ENCODE measurements around the gene SDF2.

SDF2 gene

DNA sequence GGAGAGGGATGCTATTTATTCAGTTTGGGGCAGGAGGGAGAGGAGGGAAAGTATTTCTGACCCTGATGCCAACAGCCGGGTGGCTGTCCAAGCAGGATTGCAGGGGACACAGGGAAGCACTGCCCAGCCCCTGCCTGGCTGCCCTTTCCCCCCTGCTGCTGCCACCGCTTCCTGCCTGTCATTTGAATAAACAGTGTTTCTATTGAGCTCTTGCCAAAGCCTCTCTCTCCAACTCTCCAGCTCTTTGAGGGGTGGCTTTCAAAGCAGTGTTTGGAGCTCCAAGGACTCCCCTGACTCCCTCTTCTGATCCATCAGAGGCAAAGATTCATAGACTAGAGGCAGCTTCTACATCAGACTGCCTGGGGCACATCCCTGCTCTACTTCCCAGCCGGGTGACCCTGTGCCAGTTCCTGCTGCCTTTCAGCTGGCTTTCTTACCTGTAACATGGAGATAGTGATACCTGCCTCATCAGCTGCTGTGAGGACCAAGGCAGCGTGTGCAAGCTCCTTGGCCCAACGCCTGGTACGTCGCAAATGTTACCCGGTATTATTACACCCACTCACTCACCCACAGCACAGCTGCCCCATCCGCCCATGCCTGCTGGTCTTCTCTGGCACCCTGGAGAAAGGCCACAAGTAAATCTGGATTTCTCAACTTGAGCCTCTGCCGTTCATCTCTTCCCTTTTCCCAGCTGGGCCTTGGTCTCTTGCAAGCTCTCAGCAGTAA, 40.5 kb upstream of the SDF2 start:
- H3K18ac ChIP-seq (ENCODE audit: low read length): no peak overlapping the region
- H3K4me2 ChIP-seq (ENCODE audit: low read length): no peak overlapping the region
- no peak overlapping the region for H3K56ac ChIP-seq (ENCODE audit: low read length)
- H3K9ac ChIP-seq (ENCODE audit: low read length): no peak overlapping the region
- H3K79me1 ChIP-seq (ENCODE audit: low read length): no peaks in the 10 kb centered on the region
- no peak overlapping the region for H3K23ac ChIP-seq (ENCODE audit: low read length)
- H3K36me3 ChIP-seq (ENCODE audit: control insufficient read depth, insufficient read depth, low read length): peaks cover 32% of the 10 kb centered on the region
- no peak overlapping the region for H2AK5ac ChIP-seq (ENCODE audit: low read length)
- no peak for DNase-seq
- H4K5ac ChIP-seq (ENCODE audit: low read length): no peak overlapping the region
- H2BK5ac ChIP-seq (ENCODE audit: low read length): no peak overlapping the region
- H4K8ac ChIP-seq (ENCODE audit: low read depth, low read length): no peak overlapping the region
- H2BK15ac ChIP-seq (replicated peaks; ENCODE audit: low read depth): no peak overlapping the region
- no peak overlapping the region for H3K4me3 ChIP-seq (ENCODE audit: low read length)
- no peaks in the 10 kb centered on the region for H3K4me1 ChIP-seq (ENCODE audit: control insufficient read depth, low read depth, low read length)
- H3K27me3 ChIP-seq (ENCODE audit: insufficient read depth, low read length, poor library complexity): no peaks in the 10 kb centered on the region
- H3K27ac ChIP-seq (ENCODE audit: low read depth, low read length): no peak overlapping the region
- H3K79me2 ChIP-seq (ENCODE audit: control insufficient read depth, insufficient read depth, low read length): no peaks in the 10 kb centered on the region
- no CpG with 5 or more reads among the region's 10 CpGs for WGBS (ENCODE audit: extremely low coverage, insufficient coverage, low lambda C conversion rate)
- no peak overlapping the region for H3K4ac ChIP-seq (ENCODE audit: low read depth, low read length)
- H2BK120ac ChIP-seq (ENCODE audit: low read depth, low read length): no peak overlapping the region

DNA sequence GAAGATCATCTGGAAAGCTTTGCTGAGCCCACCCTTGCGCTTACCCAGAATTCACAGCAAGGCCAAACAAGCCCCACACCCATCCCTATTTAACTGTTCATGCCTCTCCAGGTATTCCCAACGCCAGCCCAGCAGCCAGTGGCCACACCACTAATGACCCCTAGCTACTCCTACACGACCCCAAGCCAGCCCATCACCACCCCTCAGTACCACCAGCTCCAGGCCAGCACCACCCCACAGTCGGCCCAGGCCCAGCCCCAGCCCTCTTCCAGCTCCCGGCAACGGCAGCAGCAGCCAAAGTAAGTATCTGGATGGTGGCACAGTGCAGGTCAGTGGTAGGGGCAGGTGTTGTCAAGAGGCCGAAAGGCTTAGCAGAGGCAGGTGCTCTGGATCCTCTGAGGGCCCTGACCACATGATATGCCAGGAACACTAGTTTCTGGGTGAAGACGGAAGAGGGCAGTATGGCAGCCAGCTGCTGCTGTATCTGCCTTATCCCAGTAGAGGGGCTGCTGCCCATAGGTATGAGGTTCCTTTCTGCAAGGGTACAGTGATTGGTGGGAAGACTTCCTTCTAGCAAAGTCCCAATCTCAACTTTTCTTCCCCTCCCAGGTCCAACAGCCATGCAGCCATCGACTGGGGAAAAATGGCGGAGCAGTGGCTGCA, 39.3 kb upstream of the SDF2 start:
- Histone ChIP-seq H2AK5ac (ENCODE audit: low read length) (no peak overlapping the region), H3K56ac (ENCODE audit: low read length) (no peak overlapping the region), H3K18ac (ENCODE audit: low read length) (no peak overlapping the region), H2BK120ac (ENCODE audit: low read depth, low read length) (no peak overlapping the region), H3K4me2 (ENCODE audit: low read length) (no peak overlapping the region), H3K36me3 (ENCODE audit: control insufficient read depth, insufficient read depth, low read length) (peaks cover 37% of the 10 kb centered on the region), H3K9ac (ENCODE audit: low read length) (no peak overlapping the region), H3K79me1 (ENCODE audit: low read length) (no peaks in the 10 kb centered on the region), H3K27me3 (ENCODE audit: insufficient read depth, low read length, poor library complexity) (no peaks in the 10 kb centered on the region), H3K79me2 (ENCODE audit: control insufficient read depth, insufficient read depth, low read length) (no peaks in the 10 kb centered on the region), H4K5ac (ENCODE audit: low read length) (no peak overlapping the region), H3K4ac (ENCODE audit: low read depth, low read length) (no peak overlapping the region), H3K4me1 (ENCODE audit: control insufficient read depth, low read depth, low read length) (no peaks in the 10 kb centered on the region), H4K8ac (ENCODE audit: low read depth, low read length) (no peak overlapping the region), H2BK15ac (replicated peaks; ENCODE audit: low read depth) (no peak overlapping the region), H3K27ac (ENCODE audit: low read depth, low read length) (no peak overlapping the region), H3K23ac (ENCODE audit: low read length) (no peak overlapping the region), H3K4me3 (ENCODE audit: low read length) (no peak overlapping the region), H2BK5ac (ENCODE audit: low read length) (no peak overlapping the region)
- WGBS (ENCODE audit: extremely low coverage, insufficient coverage, low lambda C conversion rate): no CpG with 5 or more reads among the region's 10 CpGs
- DNase-seq: no peak

DNA sequence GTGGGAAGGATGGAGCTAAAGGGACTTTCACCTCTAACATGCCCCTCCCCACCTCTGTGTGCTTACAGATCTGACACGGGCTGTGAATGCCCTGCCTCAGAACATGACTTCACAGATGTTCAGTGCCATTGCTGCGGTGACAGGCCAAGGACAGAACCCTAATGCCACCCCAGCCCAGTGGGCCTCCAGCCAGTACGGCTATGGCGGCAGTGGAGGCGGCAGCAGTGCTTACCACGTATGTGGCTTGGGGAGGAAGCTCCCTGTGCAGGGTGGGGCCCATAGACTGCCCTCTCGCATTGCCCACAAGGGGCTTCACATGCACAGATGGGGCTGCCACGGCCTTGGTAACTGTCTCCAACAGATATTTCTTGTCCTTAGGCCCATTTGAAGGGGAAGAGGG, 38.6 kb upstream of the SDF2 start:
- Histone ChIP-seq H4K5ac (ENCODE audit: low read length) (no peak overlapping the region), H3K36me3 (ENCODE audit: control insufficient read depth, insufficient read depth, low read length) (peaks cover 40% of the 10 kb centered on the region)

DNA sequence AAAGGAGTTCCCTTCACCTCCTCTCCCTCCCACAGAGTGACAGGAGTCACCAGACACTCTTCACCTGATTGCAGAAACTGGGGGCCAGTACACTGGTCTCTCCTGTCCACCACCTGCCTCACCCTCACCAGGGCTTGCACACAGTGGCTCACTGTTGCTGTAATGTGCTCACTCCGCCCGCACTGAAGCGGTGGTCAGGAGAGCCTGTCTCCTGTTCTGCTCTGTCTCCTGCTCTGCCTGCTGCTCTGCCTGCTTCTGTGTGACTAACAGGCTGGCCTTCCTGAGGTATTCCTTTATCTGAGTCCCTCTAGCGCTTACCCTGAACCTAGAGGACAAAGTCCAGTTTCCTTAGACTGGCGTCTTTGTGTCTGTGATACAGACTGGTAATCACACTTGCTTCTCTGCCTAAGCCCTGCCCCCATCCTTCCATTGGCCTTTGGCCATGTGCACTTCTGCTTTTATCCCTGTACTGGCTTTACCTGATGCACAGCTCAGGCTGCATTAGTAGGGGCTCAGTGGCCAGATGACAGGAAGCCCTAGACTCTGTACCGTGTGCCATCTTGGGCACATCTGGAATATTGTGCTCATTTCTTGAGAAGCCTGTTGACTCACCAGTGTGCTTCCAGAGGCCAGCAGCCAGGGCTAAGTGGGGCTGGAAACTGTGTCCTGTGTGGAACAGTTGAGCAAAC, 36.7 kb upstream of the SDF2 start:
- Histone ChIP-seq H3K9ac (ENCODE audit: low read length) (no peak overlapping the region), H3K4me3 (ENCODE audit: low read length) (no peak overlapping the region), H3K79me2 (ENCODE audit: control insufficient read depth, insufficient read depth, low read length) (no peaks in the 10 kb centered on the region), H3K4ac (ENCODE audit: low read depth, low read length) (no peak overlapping the region), H3K18ac (ENCODE audit: low read length) (no peak overlapping the region), H2BK120ac (ENCODE audit: low read depth, low read length) (no peak overlapping the region), H2AK5ac (ENCODE audit: low read length) (no peak overlapping the region), H3K79me1 (ENCODE audit: low read length) (no peaks in the 10 kb centered on the region), H3K56ac (ENCODE audit: low read length) (no peak overlapping the region), H2BK15ac (replicated peaks; ENCODE audit: low read depth) (no peak overlapping the region), H2BK5ac (ENCODE audit: low read length) (no peak overlapping the region), H4K5ac (ENCODE audit: low read length) (no peak overlapping the region), H3K36me3 (ENCODE audit: control insufficient read depth, insufficient read depth, low read length) (peaks cover 46% of the 10 kb centered on the region), H3K27ac (ENCODE audit: low read depth, low read length) (no peak overlapping the region), H3K4me1 (ENCODE audit: control insufficient read depth, low read depth, low read length) (no peaks in the 10 kb centered on the region), H4K8ac (ENCODE audit: low read depth, low read length) (no peak overlapping the region), H3K27me3 (ENCODE audit: insufficient read depth, low read length, poor library complexity) (no peaks in the 10 kb centered on the region), H3K4me2 (ENCODE audit: low read length) (no peak overlapping the region), H3K23ac (ENCODE audit: low read length) (no peak overlapping the region)
- WGBS (ENCODE audit: extremely low coverage, insufficient coverage, low lambda C conversion rate): no CpG with 5 or more reads among the region's 6 CpGs
- no peak for DNase-seq

More for the DNA sequence above, 38.6 kb upstream of the SDF2 start:
- no peak overlapping the region for H3K23ac ChIP-seq (ENCODE audit: low read length)
- H3K79me1 ChIP-seq (ENCODE audit: low read length): no peaks in the 10 kb centered on the region
- H3K18ac ChIP-seq (ENCODE audit: low read length): no peak overlapping the region
- no peak overlapping the region for H3K27ac ChIP-seq (ENCODE audit: low read depth, low read length)
- no peak overlapping the region for H2AK5ac ChIP-seq (ENCODE audit: low read length)
- H2BK5ac ChIP-seq (ENCODE audit: low read length): no peak overlapping the region
- no peak overlapping the region for H4K8ac ChIP-seq (ENCODE audit: low read depth, low read length)
- no peak overlapping the region for H2BK15ac ChIP-seq (replicated peaks; ENCODE audit: low read depth)
- no peaks in the 10 kb centered on the region for H3K4me1 ChIP-seq (ENCODE audit: control insufficient read depth, low read depth, low read length)
- no peak overlapping the region for H3K4me2 ChIP-seq (ENCODE audit: low read length)
- H3K9ac ChIP-seq (ENCODE audit: low read length): no peak overlapping the region
- no CpG with 5 or more reads among the region's 8 CpGs for WGBS (ENCODE audit: extremely low coverage, insufficient coverage, low lambda C conversion rate)
- H3K79me2 ChIP-seq (ENCODE audit: control insufficient read depth, insufficient read depth, low read length): no peaks in the 10 kb centered on the region
- no peak overlapping the region for H3K4me3 ChIP-seq (ENCODE audit: low read length)
- no peak overlapping the region for H3K4ac ChIP-seq (ENCODE audit: low read depth, low read length)
- no peak overlapping the region for H3K56ac ChIP-seq (ENCODE audit: low read length)
- no peaks in the 10 kb centered on the region for H3K27me3 ChIP-seq (ENCODE audit: insufficient read depth, low read length, poor library complexity)
- no peak for DNase-seq
- no peak overlapping the region for H2BK120ac ChIP-seq (ENCODE audit: low read depth, low read length)

DNA sequence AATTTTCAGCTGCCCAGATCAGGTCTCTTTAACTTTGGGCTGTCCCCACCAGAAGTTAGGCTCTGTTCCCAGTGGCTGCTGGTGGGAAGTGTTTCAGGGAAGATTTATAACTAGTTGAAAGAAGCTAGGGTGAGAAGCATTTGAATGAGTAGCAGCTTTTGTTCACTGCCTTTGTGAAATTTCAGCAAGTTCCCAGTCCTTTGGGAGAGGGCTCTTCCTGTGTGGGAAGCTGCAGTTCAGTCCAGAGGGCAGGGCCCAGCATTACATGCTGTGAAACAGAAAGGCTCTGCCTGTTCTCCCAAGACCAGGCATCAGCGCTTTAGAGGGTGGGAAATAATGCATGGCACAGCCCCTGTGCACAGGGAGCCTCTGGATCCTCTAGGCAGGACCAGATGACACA, 32.2 kb upstream of the SDF2 start:
- peaks cover 37% of the 10 kb centered on the region for H3K36me3 ChIP-seq (ENCODE audit: control insufficient read depth, insufficient read depth, low read length)

More for the DNA sequence above, 32.2 kb upstream of the SDF2 start:
- Histone ChIP-seq H2BK120ac (ENCODE audit: low read depth, low read length) (no peak overlapping the region), H3K56ac (ENCODE audit: low read length) (no peak overlapping the region), H4K8ac (ENCODE audit: low read depth, low read length) (no peak overlapping the region), H3K4me2 (ENCODE audit: low read length) (no peak overlapping the region), H3K27ac (ENCODE audit: low read depth, low read length) (no peak overlapping the region), H3K79me2 (ENCODE audit: control insufficient read depth, insufficient read depth, low read length) (no peaks in the 10 kb centered on the region), H2AK5ac (ENCODE audit: low read length) (no peak overlapping the region), H3K18ac (ENCODE audit: low read length) (no peak overlapping the region), H3K27me3 (ENCODE audit: insufficient read depth, low read length, poor library complexity) (no peaks in the 10 kb centered on the region), H2BK15ac (replicated peaks; ENCODE audit: low read depth) (no peak overlapping the region), H4K5ac (ENCODE audit: low read length) (no peak overlapping the region), H2BK5ac (ENCODE audit: low read length) (no peak overlapping the region), H3K4ac (ENCODE audit: low read depth, low read length) (no peak overlapping the region), H3K9ac (ENCODE audit: low read length) (no peak overlapping the region), H3K23ac (ENCODE audit: low read length) (no peak overlapping the region), H3K4me3 (ENCODE audit: low read length) (no peak overlapping the region), H3K4me1 (ENCODE audit: control insufficient read depth, low read depth, low read length) (no peaks in the 10 kb centered on the region), H3K79me1 (ENCODE audit: low read length) (no peaks in the 10 kb centered on the region)
- WGBS (ENCODE audit: extremely low coverage, insufficient coverage, low lambda C conversion rate): no CpG with 5 or more reads among the region's 1 CpG
- no peak for DNase-seq

Measured in mesendoderm (in vitro differentiated cells).